Activated naive CD8-positive, alpha-beta T cell treated with anti-CD3 and anti-CD28 coated beads for 36 hours (primary cell): ENCODE measurements around the gene CDHR5. TPM values are rescaled to one million over a fixed set of nuclear protein-coding genes. Genes with fewer than 3 reads are reported as not detected.

Source experiments
- DNase-seq: peaks from one replicate; pipeline ENCODE4 v3.0.0; 2021
- H3K27ac Mint-ChIP-seq: one replicate; pipeline ENCODE4 v1.8.0; 2022; ENCODE audit warnings: mild to moderate bottlenecking, moderate library complexity, mixed read lengths
- H3K27me3 Mint-ChIP-seq: one replicate; pipeline ENCODE4 v1.8.0; 2022; ENCODE audit warnings: mild to moderate bottlenecking, mixed read lengths
- H3K36me3 Mint-ChIP-seq: one replicate; pipeline ENCODE4 v1.8.0; 2021; ENCODE audit warnings: mild to moderate bottlenecking, mixed read lengths
- H3K4me1 Mint-ChIP-seq: one replicate; pipeline ENCODE4 v1.8.0; 2021; ENCODE audit warnings: mixed read lengths
- H3K4me3 Mint-ChIP-seq: one replicate; pipeline ENCODE4 v1.8.0; 2022; ENCODE audit warnings: mild to moderate bottlenecking, moderate library complexity, mixed read lengths
- H3K9me3 Mint-ChIP-seq: one replicate; pipeline ENCODE4 v1.8.0; 2022; ENCODE audit warnings: mixed read lengths
- total RNA-seq, 2 experiments: library from RNA; stranded (reverse); gene quantifications; one replicate each; pipeline ENCODE4 v1.2.3, GENCODE V29; 2021

CDHR5 gene
- total RNA-seq, 2 experiments from 2014 or later, result not detected

GRCh38 chr11:620935-621814 is 3.6 kb downstream of the CDHR5 start:
- Mint-ChIP-seq H3K36me3 (peaks cover 4% of the 10 kb centered on the region), H3K27ac (no peak overlapping the region), H3K9me3 (no peaks in the 10 kb centered on the region), H3K4me1 (no peaks in the 10 kb centered on the region), H3K4me3 (no peak overlapping the region), H3K27me3 (peaks cover 4% of the 10 kb centered on the region)
- DNase-seq, result no peak

- Mint-ChIP-seq H3K36me3 (peaks cover 4% of the 10 kb centered on the region), H3K4me1 (peaks cover 2% of the 10 kb centered on the region), H3K9me3 (no peaks in the 10 kb centered on the region), H3K27ac (no peak overlapping the region), H3K4me3 (no peak overlapping the region), H3K27me3 (peaks cover 3% of the 10 kb centered on the region)
- no peak for DNase-seq
Observed at GRCh38 chr11:620201-620600, 4.6 kb downstream of the CDHR5 start.

GRCh38 chr11:619628-620050 is 5.1 kb downstream of the CDHR5 start:
- H3K4me3 Mint-ChIP-seq, result no peak overlapping the region
- peaks cover 4% of the 10 kb centered on the region for H3K36me3 Mint-ChIP-seq
- no peaks in the 10 kb centered on the region for H3K27me3 Mint-ChIP-seq

GRCh38 chr11:618856-619627 is 5.7 kb downstream of the CDHR5 start:
- H3K27me3 Mint-ChIP-seq, result no peaks in the 10 kb centered on the region
- H3K36me3 Mint-ChIP-seq, result peaks cover 10% of the 10 kb centered on the region
- H3K4me3 Mint-ChIP-seq, result no peak overlapping the region
- H3K4me1 Mint-ChIP-seq, result peaks cover 7% of the 10 kb centered on the region
- H3K27ac Mint-ChIP-seq, result no peak overlapping the region
- no peaks in the 10 kb centered on the region for H3K9me3 Mint-ChIP-seq
- no peak for DNase-seq

More at GRCh38 chr11:619628-620050, 5.1 kb downstream of the CDHR5 start:
- Mint-ChIP-seq H3K9me3 (no peaks in the 10 kb centered on the region), H3K4me1 (peaks cover 2% of the 10 kb centered on the region), H3K27ac (no peak overlapping the region)
- DNase-seq, result no peak

DNA sequence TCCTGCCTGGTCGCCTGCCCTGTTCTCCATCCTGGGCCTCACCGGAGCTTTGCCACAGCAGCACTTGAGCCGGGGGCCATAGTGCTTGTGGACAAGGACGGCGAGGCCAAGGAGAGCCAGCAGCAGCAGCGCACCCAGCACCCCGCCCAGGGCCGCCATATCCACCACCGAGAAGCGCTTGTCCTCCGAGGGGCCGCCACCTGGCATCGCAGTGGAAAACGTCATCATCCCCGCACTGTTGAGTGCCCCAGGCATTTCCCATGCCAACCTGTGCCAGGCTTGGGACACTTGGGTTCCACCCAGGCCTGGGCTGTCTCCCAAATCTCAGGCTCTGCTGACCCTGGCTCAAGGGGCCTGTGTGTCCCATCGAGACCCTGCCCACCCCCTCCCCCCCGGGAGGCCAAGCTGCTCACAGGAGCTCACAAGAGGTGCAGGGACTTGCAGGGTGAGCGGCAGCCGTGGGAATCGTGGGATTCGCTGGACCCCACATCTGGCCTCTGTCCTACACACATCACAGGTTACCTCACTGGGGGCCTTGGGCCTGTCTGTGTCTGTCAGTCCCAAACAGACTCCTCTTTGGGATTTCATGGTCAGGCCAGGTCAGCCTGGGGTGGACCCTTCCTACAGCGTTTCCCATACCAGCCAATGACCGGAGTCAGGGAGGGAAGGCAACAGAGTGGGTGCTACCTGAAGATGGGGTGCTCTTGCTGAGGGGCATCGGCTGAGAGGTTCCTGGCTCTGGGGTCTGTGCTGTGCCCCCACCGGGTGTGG is 6.7 kb downstream of the CDHR5 start:
- no peak for DNase-seq
- H3K36me3 Mint-ChIP-seq, result peaks cover 10% of the 10 kb centered on the region
- no peaks in the 10 kb centered on the region for H3K9me3 Mint-ChIP-seq
- H3K27me3 Mint-ChIP-seq, result no peaks in the 10 kb centered on the region
- H3K27ac Mint-ChIP-seq, result no peak overlapping the region
- peaks cover 10% of the 10 kb centered on the region for H3K4me1 Mint-ChIP-seq
- no peak overlapping the region for H3K4me3 Mint-ChIP-seq

GRCh38 chr11:617199-617911 is 7.4 kb downstream of the CDHR5 start:
- Mint-ChIP-seq H3K4me3 (no peak overlapping the region), H3K27ac (no peak overlapping the region), H3K27me3 (no peaks in the 10 kb centered on the region), H3K9me3 (no peaks in the 10 kb centered on the region), H3K36me3 (peaks cover 10% of the 10 kb centered on the region), H3K4me1 (peaks cover 10% of the 10 kb centered on the region)
- no peak for DNase-seq

DNA sequence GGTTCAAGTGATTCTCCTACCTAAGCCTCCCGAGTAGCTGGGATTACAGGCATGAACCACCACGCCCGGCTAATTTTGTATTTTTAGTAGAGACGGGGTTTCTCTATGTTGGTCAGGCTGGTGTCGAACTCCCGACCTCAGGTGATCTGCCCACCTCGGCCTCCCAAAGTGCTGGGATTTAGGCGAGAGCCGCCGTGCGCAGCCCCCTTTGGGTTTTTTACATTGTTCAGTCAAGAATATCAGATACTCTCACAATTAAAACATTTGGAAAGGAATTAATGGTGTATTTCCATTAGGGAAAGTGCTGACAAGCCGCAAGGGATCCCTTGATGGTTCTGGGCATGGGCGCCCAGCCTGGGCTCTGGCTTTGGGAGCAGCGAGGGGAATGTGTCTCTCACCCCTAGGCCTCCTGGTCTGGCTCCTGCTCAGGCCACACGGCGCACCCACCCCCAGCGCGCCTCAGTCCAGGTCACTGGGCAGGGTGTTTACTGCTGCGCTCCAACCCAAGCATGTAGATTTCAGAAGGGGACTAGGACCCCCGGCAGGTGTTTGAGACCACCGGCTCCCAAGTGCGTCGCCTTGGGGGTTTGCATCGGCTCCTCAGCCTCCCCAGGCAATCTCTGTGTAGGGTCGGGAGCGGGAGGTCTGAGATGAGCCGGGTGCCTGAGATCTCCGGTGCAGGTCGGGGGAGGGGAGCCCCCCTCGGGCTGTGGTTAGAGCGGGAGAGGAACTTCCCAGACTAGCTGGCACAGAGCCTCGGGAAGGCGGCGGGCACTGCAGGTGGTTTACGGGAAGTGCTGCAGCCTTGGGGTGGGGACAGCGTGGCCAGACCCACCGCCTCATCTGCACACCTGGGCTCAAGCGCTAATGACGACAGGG is 8.2 kb downstream of the CDHR5 start:
- no peak for DNase-seq
- no peaks in the 10 kb centered on the region for H3K9me3 Mint-ChIP-seq

GRCh38 chr11:615504-616319 is 9.0 kb downstream of the CDHR5 start, which contains the start of gene IRF7:
TSS of gene IRF7 (minus strand) at chr11:615950. CDS start at chr11:615364, 586 bp downstream.
- Mint-ChIP-seq H3K36me3 (peaks cover 13% of the 10 kb centered on the region), H3K27ac (peak within 1 kb of the TSS; percentile 94), H3K27me3 (no peaks in the 10 kb centered on the region), H3K4me1 (peaks cover 10% of the 10 kb centered on the region), H3K9me3 (no peaks in the 10 kb centered on the region), H3K4me3 (peak within 1 kb of the TSS; percentile 85)
- DNase-seq, result peak; percentile 87

More for the DNA sequence above, 8.2 kb downstream of the CDHR5 start:
- peaks cover 10% of the 10 kb centered on the region for H3K36me3 Mint-ChIP-seq
- H3K27me3 Mint-ChIP-seq, result no peaks in the 10 kb centered on the region
- H3K4me3 Mint-ChIP-seq, result peak overlapping the region; percentile 85
- H3K27ac Mint-ChIP-seq, result peak overlapping the region; percentile 94
- peaks cover 10% of the 10 kb centered on the region for H3K4me1 Mint-ChIP-seq

DNA sequence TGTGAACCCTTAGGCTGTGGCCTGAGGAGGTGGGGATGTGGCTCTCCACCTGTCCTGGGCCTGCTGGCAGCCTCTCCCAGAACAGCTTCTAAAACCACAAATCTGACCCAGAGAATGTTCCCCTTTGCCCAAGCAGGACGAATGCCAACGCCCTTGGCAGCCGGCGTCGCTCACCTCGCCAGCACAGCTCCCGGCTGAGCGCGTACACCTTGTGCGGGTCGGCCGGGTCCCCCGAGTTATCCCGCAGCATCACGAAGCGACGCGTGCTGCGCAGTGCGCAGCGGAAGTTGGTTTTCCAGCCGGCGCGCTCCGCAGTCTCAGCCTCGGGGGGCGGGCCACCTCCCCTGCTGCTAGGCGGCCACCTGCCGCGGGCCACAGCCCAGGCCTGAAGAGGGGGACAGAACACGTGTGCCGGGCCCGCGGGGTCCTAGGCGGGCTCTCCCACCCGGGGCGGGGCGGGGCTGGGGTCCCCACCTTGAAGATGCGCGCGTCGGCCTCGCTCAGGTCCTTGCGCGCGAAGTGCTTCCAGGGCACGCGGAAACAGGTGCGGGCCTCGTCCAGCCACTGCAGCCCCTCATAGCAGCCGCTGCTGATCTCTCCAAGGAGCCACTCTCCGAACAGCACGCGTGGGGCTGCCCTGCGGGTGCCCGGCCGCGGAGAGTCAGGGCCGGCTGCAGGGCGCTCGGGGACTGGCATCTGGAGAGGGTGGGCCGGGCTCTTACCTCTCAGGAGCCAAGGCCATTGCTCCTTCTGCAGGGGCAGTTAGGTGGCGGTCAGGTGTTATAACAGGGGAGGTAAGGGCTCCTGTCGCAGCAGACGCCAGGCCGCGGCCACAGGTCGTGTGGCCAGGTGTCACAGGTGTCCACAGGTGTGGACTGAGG is 9.9 kb downstream of the CDHR5 start:
- peaks cover 14% of the 10 kb centered on the region for H3K36me3 Mint-ChIP-seq
- no peaks in the 10 kb centered on the region for H3K9me3 Mint-ChIP-seq
- DNase-seq, result no peak
- H3K27ac Mint-ChIP-seq, result peak overlapping the region; percentile 94
- no peaks in the 10 kb centered on the region for H3K27me3 Mint-ChIP-seq
- H3K4me3 Mint-ChIP-seq, result peak overlapping the region; percentile 85
- H3K4me1 Mint-ChIP-seq, result peaks cover 10% of the 10 kb centered on the region

GRCh38 chr11:614021-614622 is 10.6 kb downstream of the CDHR5 start:
- H3K27ac Mint-ChIP-seq, result peak overlapping the region; percentile 85
- H3K4me3 Mint-ChIP-seq, result peak overlapping the region; percentile 85
- no peaks in the 10 kb centered on the region for H3K27me3 Mint-ChIP-seq
- H3K9me3 Mint-ChIP-seq, result no peaks in the 10 kb centered on the region
- peaks cover 10% of the 10 kb centered on the region for H3K4me1 Mint-ChIP-seq
- peaks cover 14% of the 10 kb centered on the region for H3K36me3 Mint-ChIP-seq
- DNase-seq, result no peak

GRCh38 chr11:613369-613968 is 11.3 kb downstream of the CDHR5 start:
- Mint-ChIP-seq H3K4me3 (peak overlapping the region; percentile 40), H3K36me3 (peaks cover 14% of the 10 kb centered on the region), H3K27me3 (no peaks in the 10 kb centered on the region), H3K27ac (peak overlapping the region; percentile 85), H3K9me3 (no peaks in the 10 kb centered on the region), H3K4me1 (peaks cover 10% of the 10 kb centered on the region)
- DNase-seq, result peak; percentile 82
